Esophagus squamous epithelium (tissue), 5 donors: ENCODE results near the gene MLLT1. TPM values are rescaled to one million over a fixed set of nuclear protein-coding genes. Genes with fewer than 3 reads are reported as not detected.

ENCODE experiments used
- DNase-seq: peaks from one replicate; lab custom pipeline; 2025; lab: John Stamatoyannopoulos, UW
- H3K27ac ChIP-seq, 4 donors: fragments of 200-600 bp; sonication (generic); one replicate each; pipeline ENCODE4 v1.5.1; 2016 to 2019; ENCODE audit warnings: mild to moderate bottlenecking in 1 of 4
- H3K27me3 ChIP-seq, 4 donors: fragments of 200-600 bp; sonication (generic); 1 replicate in 3 of 4; 2 replicates in 1 of 4; pipeline versions ENCODE4 v1.5.1 to v1.6.0; 2017 to 2021; ENCODE audit warnings: antibody characterized with exemption in 1 of 4
- H3K36me3 ChIP-seq, 3 donors: fragments of 200-600 bp; sonication (generic); one replicate each; pipeline ENCODE4 v1.5.1; 2016 to 2019
- H3K4me1 ChIP-seq, 3 donors: fragments of 200-600 bp; sonication (generic); one replicate each; pipeline ENCODE4 v1.5.1; 2017 to 2019
- H3K4me3 ChIP-seq, 4 donors: fragments of 200-600 bp; sonication (generic); 1 replicate in 3 of 4; 2 replicates in 1 of 4; pipeline ENCODE4 v1.5.1; 2016 to 2019; ENCODE audit warnings: mild to moderate bottlenecking in 2 of 4, moderate library complexity in 1 of 4
- H3K9me3 ChIP-seq, 3 donors: fragments of 200-600 bp; sonication (generic); one replicate each; pipeline ENCODE4 v1.5.1; 2016 to 2019
- CTCF ChIP-seq, 6 experiments: fragments of 450-650 bp in 4 of 6; fragments of 200-600 bp in 2 of 6; sonication (generic) in 2 of 6; IDR thresholded peaks; one replicate each; pipeline ENCODE4 v1.5.1; 2016 to 2019; ENCODE audit warnings: antibody characterized with exemption in 6 of 6, mild to moderate bottlenecking in 4 of 6, moderate library complexity in 4 of 6
- POLR2A ChIP-seq, 4 donors: fragments of 450-650 bp; IDR thresholded peaks; one replicate each; pipeline ENCODE4 v1.6.1; 2017; ENCODE audit warnings: antibody characterized with exemption in 4 of 4, mild to moderate bottlenecking in 4 of 4, moderate library complexity in 3 of 4
- WGBS, 2 donors: methylation state at CpG; one replicate each; pipeline ENCODE4 v1.1.5; 2018; 5-methylcytosine and 5-hydroxymethylcytosine counted together
- intact Hi-C: fragments of 100-400 bp; cut with DNase I; formaldehyde crosslinking; loops from one replicate; pipeline ENCODE4 v1.15.0; 2022
- total RNA-seq, 4 donors: library from RNA; depleted of rRNA; stranded (reverse); fragments of >200 nt; gene quantifications; one replicate each; pipeline ENCODE4 v1.1.0, GENCODE V29; 2016
- donor health status: DM: yes; HTN: yes; CAD: no.

The MLLT1 gene
- total RNA-seq, 4 donors from 2014 or later, result 10.3 to 20.1 (median 12.7) TPM

- no peak overlapping the region for H3K27ac ChIP-seq
- DNase-seq, result no peak
- 51 to 79% methylated on average over 6 of the region's 6 CpGs for WGBS, 2 donors
- intact Hi-C loops, result no loop called here
- H3K4me1 ChIP-seq, result peaks cover 0 to 37% (median 13%) of the 10 kb centered on the region in 3 donors
- no peak for TF ChIP-seq CTCF (IDR thresholded peaks at IDR 0.05)
- no peak for TF ChIP-seq POLR2A (IDR thresholded peaks at IDR 0.05)
- H3K27me3 ChIP-seq, result no peaks in the 10 kb centered on the region
- H3K36me3 ChIP-seq, result peaks cover 0 to 27% (median 0%) of the 10 kb centered on the region in 3 donors
- H3K9me3 ChIP-seq, result no peaks in the 10 kb centered on the region
- H3K4me3 ChIP-seq, result no peak overlapping the region
Observed at GRCh38 chr19:6248844-6249243, 30.9 kb downstream of the MLLT1 start.

GRCh38 chr19:6248341-6248740 is 31.4 kb downstream of the MLLT1 start:
- Histone ChIP-seq H3K9me3 (no peaks in the 10 kb centered on the region), H3K27ac (no peak overlapping the region), H3K4me3 (no peak overlapping the region), H3K4me1 (peaks cover 3 to 42% (median 18%) of the 10 kb centered on the region in 3 donors), H3K36me3 (peaks cover 0 to 26% (median 0%) of the 10 kb centered on the region in 3 donors), H3K27me3 (no peaks in the 10 kb centered on the region)
- intact Hi-C loops, result no loop called here
- DNase-seq, result no peak
- TF ChIP-seq CTCF (IDR thresholded peaks at IDR 0.05) (no peak), POLR2A (IDR thresholded peaks at IDR 0.05) (no peak)
- 75 to 79% methylated on average over 3 of the region's 3 CpGs for WGBS, 2 donors

- intact Hi-C loops, result no loop called here
- Histone ChIP-seq H3K36me3 (peaks cover 0 to 26% (median 0%) of the 10 kb centered on the region in 3 donors), H3K9me3 (no peaks in the 10 kb centered on the region), H3K4me1 (peaks cover 13 to 56% (median 26%) of the 10 kb centered on the region in 3 donors), H3K27me3 (no peaks in the 10 kb centered on the region), H3K4me3 (no peak overlapping the region), H3K27ac (no peak overlapping the region)
- DNase-seq, result no peak
- 91 to 96% methylated on average over 6 to 7 of the region's 7 CpGs for WGBS, 2 donors
- no peak for TF ChIP-seq POLR2A (IDR thresholded peaks at IDR 0.05)
- TF ChIP-seq CTCF (IDR thresholded peaks at IDR 0.05), result no peak
Observed at GRCh38 chr19:6247007-6247288, 32.8 kb downstream of the MLLT1 start.

GRCh38 chr19:6246174-6247006 is 33.4 kb downstream of the MLLT1 start:
- TF ChIP-seq CTCF (IDR thresholded peaks at IDR 0.05) (no peak), POLR2A (IDR thresholded peaks at IDR 0.05) (no peak)
- H3K4me1 ChIP-seq, result peaks cover 19 to 62% (median 26%) of the 10 kb centered on the region in 3 donors
- no peaks in the 10 kb centered on the region for H3K27me3 ChIP-seq
- intact Hi-C loops, result no loop called here
- DNase-seq, result no peak
- H3K36me3 ChIP-seq, result peaks cover 0 to 26% (median 0%) of the 10 kb centered on the region in 3 donors
- H3K27ac ChIP-seq, result no peak overlapping the region
- 87 to 92% methylated on average over 19 to 20 of the region's 20 CpGs for WGBS, 2 donors
- no peaks in the 10 kb centered on the region for H3K9me3 ChIP-seq
- no peak overlapping the region for H3K4me3 ChIP-seq

GRCh38 chr19:6242677-6243076 is 37.1 kb downstream of the MLLT1 start:
- H3K4me3 ChIP-seq, result no peak overlapping the region
- TF ChIP-seq CTCF (IDR thresholded peaks at IDR 0.05), result no peak
- intact Hi-C loops, result no loop called here
- peaks cover 0 to 20% (median 0%) of the 10 kb centered on the region in 3 donors for H3K36me3 ChIP-seq
- 59 to 67% methylated on average over 3 to 7 of the region's 10 CpGs for WGBS, 2 donors
- no peak for DNase-seq
- H3K9me3 ChIP-seq, result no peaks in the 10 kb centered on the region
- H3K4me1 ChIP-seq, result peaks cover 38 to 69% (median 45%) of the 10 kb centered on the region in 3 donors
- no peaks in the 10 kb centered on the region for H3K27me3 ChIP-seq
- H3K27ac ChIP-seq, result peak overlapping the region in 1 of 4 donors; percentile 46
